ENCODE measurements around the gene DALRD3. TPM values are rescaled to one million over a fixed set of nuclear protein-coding genes. Genes with fewer than 3 reads are reported as not detected.

Gene DALRD3
- total and polyA plus RNA-seq, 2 experiments from 2014 or later, result 31.0 to 57.7 TPM

DNA sequence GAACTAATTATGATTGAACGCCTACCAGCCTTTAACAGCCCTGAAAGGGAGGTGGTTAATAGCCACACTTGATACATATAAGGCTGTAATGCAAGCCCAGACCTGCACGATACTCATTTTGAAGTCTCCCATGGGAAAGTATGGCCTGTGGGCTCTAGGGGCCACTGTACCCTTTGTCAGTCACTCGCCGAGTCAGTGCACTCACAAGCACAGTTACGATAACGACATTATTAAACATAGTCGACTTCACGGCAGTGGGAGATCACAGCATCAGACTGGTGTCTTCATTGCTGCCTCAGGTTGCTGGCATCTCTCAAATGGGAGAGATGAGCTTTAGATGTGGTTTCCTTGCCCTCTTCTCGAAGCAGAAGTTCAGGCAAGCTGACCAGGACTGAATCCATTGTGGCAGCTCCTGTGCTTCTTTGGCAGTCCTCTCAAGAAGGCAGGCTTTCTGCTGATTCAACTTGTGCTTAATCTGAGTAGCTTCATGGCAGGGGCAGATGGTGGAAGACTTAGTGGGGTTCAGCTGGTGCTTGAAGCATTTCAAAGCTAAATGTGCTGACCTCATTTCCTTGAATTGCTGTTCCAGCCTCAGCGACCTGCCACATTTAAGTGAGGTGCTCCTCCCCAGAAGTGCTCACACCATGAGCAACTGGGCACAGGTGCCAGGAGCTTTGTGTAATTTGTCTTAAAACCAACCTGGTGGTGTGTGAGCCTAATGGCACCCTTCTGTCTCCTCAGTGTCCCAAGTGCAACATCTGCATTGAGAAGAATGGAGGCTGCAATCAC, 44.1 kb downstream of the DALRD3 start:
- no peaks in the 10 kb centered on the region for H3K27me3 ChIP-seq (ENCODE audit: insufficient read depth)
- H3K4me1 ChIP-seq (ENCODE audit: insufficient read depth), result no peaks in the 10 kb centered on the region
- H3K79me2 ChIP-seq (replicated peaks; ENCODE audit: insufficient read depth), result no peaks in the 10 kb centered on the region
- Mint-ChIP-seq H3K27ac (no peak overlapping the region), H3K36me3 (ENCODE audit: low read depth) (peaks cover 79% of the 10 kb centered on the region), H3K9me3 (no peaks in the 10 kb centered on the region), H3K27me3 (ENCODE audit: insufficient read depth, low read depth, poor library complexity) (no peaks in the 10 kb centered on the region), H3K4me1 (no peaks in the 10 kb centered on the region), H3K4me3 (no peak overlapping the region)
- no peak overlapping the region for H3K27ac ChIP-seq (ENCODE audit: low read depth)
- H2AFZ ChIP-seq, result no peak overlapping the region
- ATAC-seq (no peak), DNase-seq (ENCODE audit: low spot score) (no peak)
- H3K9me2 ChIP-seq (ENCODE audit: insufficient read depth), result no peaks in the 10 kb centered on the region
- H3K4me3 ChIP-seq, result no peak overlapping the region
- H3F3A ChIP-seq (replicated peaks; ENCODE audit: low read depth), result 0 out of 2 replicates have a peak, but pooled peaks cover 6% of the 10 kb centered on the region
- H3K4me2 ChIP-seq, result no peak overlapping the region
- TF ChIP-seq ZNF114 (CRISPR knock-in tag; IDR thresholded peaks at IDR 0.05) (no peak), JUNB (IDR thresholded peaks at IDR 0.05; ENCODE audit: unreplicated experiment) (no peak), NANOG (IDR thresholded peaks at IDR 0.05; ENCODE audit: borderline replicate concordance) (no peak), EZH2 (IDR thresholded peaks at IDR 0.05; ENCODE audit: low read depth, unreplicated experiment) (no peak), ZNF331 (CRISPR knock-in tag; IDR thresholded peaks at IDR 0.05; ENCODE audit: low read depth) (no peak), STAT1 (IDR thresholded peaks at IDR 0.05; ENCODE audit: unreplicated experiment) (no peak)
- TF ChIP-seq, protein P1, sequence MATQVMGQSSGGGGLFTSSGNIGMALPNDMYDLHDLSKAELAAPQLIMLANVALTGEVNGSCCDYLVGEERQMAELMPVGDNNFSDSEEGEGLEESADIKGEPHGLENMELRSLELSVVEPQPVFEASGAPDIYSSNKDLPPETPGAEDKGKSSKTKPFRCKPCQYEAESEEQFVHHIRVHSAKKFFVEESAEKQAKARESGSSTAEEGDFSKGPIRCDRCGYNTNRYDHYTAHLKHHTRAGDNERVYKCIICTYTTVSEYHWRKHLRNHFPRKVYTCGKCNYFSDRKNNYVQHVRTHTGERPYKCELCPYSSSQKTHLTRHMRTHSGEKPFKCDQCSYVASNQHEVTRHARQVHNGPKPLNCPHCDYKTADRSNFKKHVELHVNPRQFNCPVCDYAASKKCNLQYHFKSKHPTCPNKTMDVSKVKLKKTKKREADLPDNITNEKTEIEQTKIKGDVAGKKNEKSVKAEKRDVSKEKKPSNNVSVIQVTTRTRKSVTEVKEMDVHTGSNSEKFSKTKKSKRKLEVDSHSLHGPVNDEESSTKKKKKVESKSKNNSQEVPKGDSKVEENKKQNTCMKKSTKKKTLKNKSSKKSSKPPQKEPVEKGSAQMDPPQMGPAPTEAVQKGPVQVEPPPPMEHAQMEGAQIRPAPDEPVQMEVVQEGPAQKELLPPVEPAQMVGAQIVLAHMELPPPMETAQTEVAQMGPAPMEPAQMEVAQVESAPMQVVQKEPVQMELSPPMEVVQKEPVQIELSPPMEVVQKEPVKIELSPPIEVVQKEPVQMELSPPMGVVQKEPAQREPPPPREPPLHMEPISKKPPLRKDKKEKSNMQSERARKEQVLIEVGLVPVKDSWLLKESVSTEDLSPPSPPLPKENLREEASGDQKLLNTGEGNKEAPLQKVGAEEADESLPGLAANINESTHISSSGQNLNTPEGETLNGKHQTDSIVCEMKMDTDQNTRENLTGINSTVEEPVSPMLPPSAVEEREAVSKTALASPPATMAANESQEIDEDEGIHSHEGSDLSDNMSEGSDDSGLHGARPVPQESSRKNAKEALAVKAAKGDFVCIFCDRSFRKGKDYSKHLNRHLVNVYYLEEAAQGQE (IDR thresholded peaks at IDR 0.05; ENCODE audit: unreplicated experiment), result no peak
- TF ChIP-seq, protein P2, sequence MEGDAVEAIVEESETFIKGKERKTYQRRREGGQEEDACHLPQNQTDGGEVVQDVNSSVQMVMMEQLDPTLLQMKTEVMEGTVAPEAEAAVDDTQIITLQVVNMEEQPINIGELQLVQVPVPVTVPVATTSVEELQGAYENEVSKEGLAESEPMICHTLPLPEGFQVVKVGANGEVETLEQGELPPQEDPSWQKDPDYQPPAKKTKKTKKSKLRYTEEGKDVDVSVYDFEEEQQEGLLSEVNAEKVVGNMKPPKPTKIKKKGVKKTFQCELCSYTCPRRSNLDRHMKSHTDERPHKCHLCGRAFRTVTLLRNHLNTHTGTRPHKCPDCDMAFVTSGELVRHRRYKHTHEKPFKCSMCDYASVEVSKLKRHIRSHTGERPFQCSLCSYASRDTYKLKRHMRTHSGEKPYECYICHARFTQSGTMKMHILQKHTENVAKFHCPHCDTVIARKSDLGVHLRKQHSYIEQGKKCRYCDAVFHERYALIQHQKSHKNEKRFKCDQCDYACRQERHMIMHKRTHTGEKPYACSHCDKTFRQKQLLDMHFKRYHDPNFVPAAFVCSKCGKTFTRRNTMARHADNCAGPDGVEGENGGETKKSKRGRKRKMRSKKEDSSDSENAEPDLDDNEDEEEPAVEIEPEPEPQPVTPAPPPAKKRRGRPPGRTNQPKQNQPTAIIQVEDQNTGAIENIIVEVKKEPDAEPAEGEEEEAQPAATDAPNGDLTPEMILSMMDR (conservative IDR thresholded peaks at IDR 0.05; ENCODE audit: low read depth in 2 of 2), result no peak
- H4K20me1 ChIP-seq (replicated peaks; ENCODE audit: insufficient read depth), result peaks cover 3% of the 10 kb centered on the region; the same call in 1 of the 2 replicates
- peaks cover 65% of the 10 kb centered on the region for H3K36me3 ChIP-seq (ENCODE audit: insufficient read depth)

DNA sequence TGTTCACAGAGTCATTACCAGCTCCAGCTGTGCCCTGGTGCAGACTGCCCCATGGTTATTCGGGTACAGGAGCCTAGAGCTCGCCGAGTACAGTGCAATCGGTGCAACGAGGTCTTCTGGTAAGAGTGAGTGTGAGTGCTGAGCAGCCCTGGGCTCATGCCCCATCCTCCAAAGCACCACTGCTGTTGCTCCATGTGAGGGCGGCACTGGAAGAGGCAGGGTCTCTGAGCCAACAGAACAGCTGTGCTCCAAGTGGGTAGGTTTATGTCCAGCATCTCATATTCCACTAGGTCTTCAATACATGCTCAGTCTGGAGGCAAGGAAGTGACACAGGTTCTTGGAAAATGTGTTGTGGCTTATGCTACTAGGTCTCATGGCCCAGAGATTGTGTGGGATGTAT, 47.8 kb downstream of the DALRD3 start:
- peaks cover 74% of the 10 kb centered on the region for H3K36me3 ChIP-seq (ENCODE audit: insufficient read depth)
- no peak overlapping the region for H3K4me2 ChIP-seq
- H3K9me2 ChIP-seq (ENCODE audit: insufficient read depth), result no peaks in the 10 kb centered on the region
- no peak overlapping the region for H3K4me3 Mint-ChIP-seq
- H3F3A ChIP-seq (replicated peaks; ENCODE audit: low read depth), result 0 out of 2 replicates have a peak, but pooled peaks cover 4% of the 10 kb centered on the region
- no peak overlapping the region for H2AFZ ChIP-seq
- H3K79me2 ChIP-seq (replicated peaks; ENCODE audit: insufficient read depth), result peaks cover 5% of the 10 kb centered on the region; the same call in 1 of the 2 replicates
- H3K27me3 Mint-ChIP-seq (ENCODE audit: insufficient read depth, low read depth, poor library complexity), result no peaks in the 10 kb centered on the region
- no peak overlapping the region for H3K27ac ChIP-seq (ENCODE audit: low read depth)
- no peaks in the 10 kb centered on the region for H3K27me3 ChIP-seq (ENCODE audit: insufficient read depth)
- no peak for DNase-seq (ENCODE audit: low spot score)
- peaks cover 86% of the 10 kb centered on the region for H3K36me3 Mint-ChIP-seq (ENCODE audit: low read depth)
- H3K4me1 Mint-ChIP-seq, result no peaks in the 10 kb centered on the region
- no peaks in the 10 kb centered on the region; the same call in 1 of the 2 replicates for H4K20me1 ChIP-seq (replicated peaks; ENCODE audit: insufficient read depth)
- peak overlapping the region; percentile 22; the same call in 1 of the 2 replicates for H3K27ac Mint-ChIP-seq
- no peaks in the 10 kb centered on the region for H3K4me1 ChIP-seq (ENCODE audit: insufficient read depth)
- H3K4me3 ChIP-seq, result no peak overlapping the region
- ATAC-seq, result no peak
- H3K9me3 Mint-ChIP-seq, result no peaks in the 10 kb centered on the region
- TF ChIP-seq ZNF114 (CRISPR knock-in tag; IDR thresholded peaks at IDR 0.05), result no peak
- TF ChIP-seq NANOG (IDR thresholded peaks at IDR 0.05; ENCODE audit: borderline replicate concordance), result no peak
- no peak for TF ChIP-seq EZH2 (IDR thresholded peaks at IDR 0.05; ENCODE audit: low read depth, unreplicated experiment)
- TF ChIP-seq, protein P1 (IDR thresholded peaks at IDR 0.05; ENCODE audit: unreplicated experiment), result no peak
- no peak for TF ChIP-seq ZNF331 (CRISPR knock-in tag; IDR thresholded peaks at IDR 0.05; ENCODE audit: low read depth)
- TF ChIP-seq JUNB (IDR thresholded peaks at IDR 0.05; ENCODE audit: unreplicated experiment), result no peak
- TF ChIP-seq STAT1 (IDR thresholded peaks at IDR 0.05; ENCODE audit: unreplicated experiment), result no peak

All from GM23338 (cell line).